Spleen (tissue), 11 donors: ENCODE measurements around the gene PRM3. TPM values are rescaled to one million over a fixed set of nuclear protein-coding genes. Genes with fewer than 3 reads are reported as not detected.

Source experiments
- DNase-seq: peaks from one replicate; pipeline ENCODE4 v3.0.0-alpha.2; 2020
- H3K27ac ChIP-seq, 8 donors: fragments of 200-600 bp; sonication (generic) in 7 of 8; 1 replicate in 4 of 8; 2 replicates in 4 of 8; pipeline versions ENCODE4 v1.5.0 to v1.8.0; 2016 to 2021; ENCODE audit warnings: inconsistent platforms in 4 of 8, mild to moderate bottlenecking in 4 of 8, moderate library complexity in 1 of 8
- H3K27me3 ChIP-seq, 7 donors: fragments of 200-600 bp; sonication (generic) in 6 of 7; replicated peaks in 1 of 7; 1 replicate in 4 of 7; 2 replicates in 3 of 7; pipeline versions ENCODE4 v1.5.0 to v1.8.0; 2016 to 2021; ENCODE audit warnings: inconsistent platforms in 3 of 7, mild to moderate bottlenecking in 1 of 7
- H3K36me3 ChIP-seq, 6 donors: fragments of 200-600 bp; sonication (generic) in 5 of 6; 1 replicate in 4 of 6; 2 replicates in 2 of 6; pipeline versions ENCODE4 v1.5.0 to v1.8.0; 2016 to 2021; ENCODE audit warnings: inconsistent platforms in 2 of 6
- H3K4me1 ChIP-seq, 6 donors: fragments of 200-600 bp; sonication (generic) in 5 of 6; 1 replicate in 3 of 6; 2 replicates in 3 of 6; pipeline versions ENCODE4 v1.5.0 to v1.8.0; 2016 to 2021; ENCODE audit warnings: inconsistent platforms in 3 of 6
- H3K4me3 ChIP-seq, 8 donors: fragments of 200-600 bp; sonication (generic) in 7 of 8; 1 replicate in 4 of 8; 2 replicates in 4 of 8; pipeline versions ENCODE4 v1.5.0 to v1.8.0; 2016 to 2021; ENCODE audit warnings: inconsistent platforms in 4 of 8, mild to moderate bottlenecking in 4 of 8, moderate library complexity in 2 of 8
- H3K9me3 ChIP-seq, 8 donors: fragments of 200-600 bp; sonication (generic) in 7 of 8; 1 replicate in 4 of 8; 2 replicates in 4 of 8; pipeline versions ENCODE4 v1.5.0 to v1.8.0; 2016 to 2021; ENCODE audit warnings: inconsistent platforms in 4 of 8
- POLR2A ChIP-seq, 3 donors: fragments of 450-650 bp; IDR thresholded peaks; one replicate each; pipeline ENCODE4 v1.5.1; 2017; ENCODE audit warnings: antibody characterized with exemption in 3 of 3, mild to moderate bottlenecking in 1 of 3
- POLR2AphosphoS5 ChIP-seq, 3 donors: sonication (generic); formaldehyde crosslinking; IDR thresholded peaks; one replicate each; pipeline ENCODE4 v1.5.1; 2017; ENCODE audit warnings: antibody characterized with exemption in 3 of 3
- whole genome bisulfite sequencing, 5 donors: extraction: QIAGEN DNeasy Blood & Tissue Kit in 3 of 5; methylation state at CpG; one replicate each; pipeline versions ENCODE4 v1.1.5 to v1.1.7; 2013 to 2018; 5-methylcytosine and 5-hydroxymethylcytosine counted together
- intact Hi-C: fragments of 100-400 bp; cut with DNase I; formaldehyde crosslinking; loops from one replicate; pipeline ENCODE4 v1.15.0; 2023; ENCODE audit warnings: low total_unique reads
- polyA plus RNA-seq, 3 donors: library from polyadenylated mRNA; stranded (reverse); fragments of 200-250 nt; gene quantifications; one replicate each; pipeline ENCODE4 v1.2.1, GENCODE V29; 2013
- total RNA-seq, 7 donors: library from RNA; depleted of rRNA in 3 of 7; stranded (reverse); fragments of >200 nt in 3 of 7; fragmentation: NEBNext Ultra II Directional in 4 of 7; extraction: Animal tissue kit (Norgen Biotek cat#: 25700) in 4 of 7; gene quantifications; one replicate each; pipeline versions ENCODE4 v1.1.0 to v1.2.1, GENCODE V29; 2016 to 2021
- TF ChIP-seq, protein P1 (sequence below), 11 experiments: fragments of 200-600 bp in 7 of 11; fragments of 450-650 bp in 4 of 11; sonication (generic) in 4 of 11; IDR thresholded peaks in 8 of 11; conservative IDR thresholded peaks in 3 of 11; 1 replicate in 7 of 11; 2 replicates in 4 of 11; pipeline versions ENCODE4 v1.4.0 to v1.8.0; 2016 to 2021; ENCODE audit warnings: antibody characterized with exemption in 11 of 11, inconsistent platforms in 4 of 11, mild to moderate bottlenecking in 1 of 11
- donor health status: healthy with polysubstance abuse.
- donor health status: DM: no; HTN: no; CAD: no; lungs with moderate emphysema.
- donor health status: DM: no; HTN: no; CAD: no.
- donor health status: Bipolar disorder and iron deficiency.
- donor health status: healthy.
- donor health status: DM: no; HTN: no; CAD: no.
- donor health status: DM: yes; HTN: yes; CAD: no.

The PRM3 gene
- total and polyA plus RNA-seq, 10 donors, result not detected

GRCh38 chr16:11271610-11272009, 1.8 kb downstream of the PRM3 start:
- DNase-seq, result no peak
- TF ChIP-seq, protein P1, sequence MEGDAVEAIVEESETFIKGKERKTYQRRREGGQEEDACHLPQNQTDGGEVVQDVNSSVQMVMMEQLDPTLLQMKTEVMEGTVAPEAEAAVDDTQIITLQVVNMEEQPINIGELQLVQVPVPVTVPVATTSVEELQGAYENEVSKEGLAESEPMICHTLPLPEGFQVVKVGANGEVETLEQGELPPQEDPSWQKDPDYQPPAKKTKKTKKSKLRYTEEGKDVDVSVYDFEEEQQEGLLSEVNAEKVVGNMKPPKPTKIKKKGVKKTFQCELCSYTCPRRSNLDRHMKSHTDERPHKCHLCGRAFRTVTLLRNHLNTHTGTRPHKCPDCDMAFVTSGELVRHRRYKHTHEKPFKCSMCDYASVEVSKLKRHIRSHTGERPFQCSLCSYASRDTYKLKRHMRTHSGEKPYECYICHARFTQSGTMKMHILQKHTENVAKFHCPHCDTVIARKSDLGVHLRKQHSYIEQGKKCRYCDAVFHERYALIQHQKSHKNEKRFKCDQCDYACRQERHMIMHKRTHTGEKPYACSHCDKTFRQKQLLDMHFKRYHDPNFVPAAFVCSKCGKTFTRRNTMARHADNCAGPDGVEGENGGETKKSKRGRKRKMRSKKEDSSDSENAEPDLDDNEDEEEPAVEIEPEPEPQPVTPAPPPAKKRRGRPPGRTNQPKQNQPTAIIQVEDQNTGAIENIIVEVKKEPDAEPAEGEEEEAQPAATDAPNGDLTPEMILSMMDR (IDR thresholded peaks at IDR 0.05 in 8 of 11, conservative IDR thresholded peaks at IDR 0.05 in 3 of 11), result no peak
- TF ChIP-seq POLR2A (IDR thresholded peaks at IDR 0.05), result no peak
- TF ChIP-seq POLR2AphosphoS5 (IDR thresholded peaks at IDR 0.05), result no peak
- intact Hi-C loops, result no loop called here
- no peak overlapping the region for H3K27ac ChIP-seq
- no peak overlapping the region for H3K4me3 ChIP-seq
- H3K36me3 ChIP-seq, result no peaks in the 10 kb centered on the region
- no peaks in the 10 kb centered on the region for H3K4me1 ChIP-seq
- H3K27me3 ChIP-seq, result no peaks in the 10 kb centered on the region
- 95 to 97% (median 95%) methylated on average over 10 of the region's 10 CpGs for WGBS, 5 donors
- H3K9me3 ChIP-seq, result no peaks in the 10 kb centered on the region

- Histone ChIP-seq H3K27ac (no peak overlapping the region), H3K36me3 (no peaks in the 10 kb centered on the region), H3K4me3 (no peak overlapping the region), H3K4me1 (no peaks in the 10 kb centered on the region), H3K9me3 (no peaks in the 10 kb centered on the region), H3K27me3 (no peaks in the 10 kb centered on the region)
- DNase-seq, result no peak
- WGBS, 5 donors, result 78 to 97% (median 93%) methylated on average over 2 of the region's 2 CpGs
- intact Hi-C loops, result no loop called here
- TF ChIP-seq, protein P1 (IDR thresholded peaks at IDR 0.05 in 8 of 11, conservative IDR thresholded peaks at IDR 0.05 in 3 of 11), result no peak
- TF ChIP-seq POLR2A (IDR thresholded peaks at IDR 0.05), result no peak
- TF ChIP-seq POLR2AphosphoS5 (IDR thresholded peaks at IDR 0.05), result no peak
Observed at GRCh38 chr16:11270602-11271162, 2.7 kb downstream of the PRM3 start.

DNA sequence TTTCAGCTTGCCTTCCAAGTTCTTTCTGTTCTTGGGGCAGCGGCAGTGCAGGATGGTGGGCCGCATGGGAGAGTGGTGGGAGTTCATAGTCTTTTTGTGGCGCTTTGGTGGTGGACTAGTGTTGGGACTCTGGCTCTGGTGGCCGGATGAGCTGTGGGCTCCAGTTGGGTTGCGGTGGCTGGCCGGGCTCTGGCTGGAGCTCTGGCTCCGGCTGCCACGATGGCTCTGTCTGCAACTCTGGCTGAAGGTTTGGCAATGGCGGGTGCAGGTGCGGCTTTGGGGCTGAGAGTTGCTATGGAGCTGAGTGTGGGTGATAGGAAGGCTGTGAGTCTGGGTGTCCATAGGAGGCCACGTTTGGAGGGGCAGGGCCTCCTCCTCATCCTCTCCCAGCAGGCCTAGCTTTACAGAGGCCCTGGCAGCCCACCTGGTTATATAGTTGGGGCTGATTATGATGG, 4.5 kb downstream of the PRM3 start, which contains the start of gene TNP2:
Gene TNP2, minus strand, starts transcription at position 405 of the 455 bp plus-strand sequence. Its CDS starts 63 bp downstream, at position 342.
- WGBS, 5 donors, result 91 to 97% (median 93%) methylated on average over 10 to 11 of the region's 11 CpGs
- H3K27ac ChIP-seq, result no peak within 1 kb of the TSS
- no peaks in the 10 kb centered on the region for H3K27me3 ChIP-seq
- H3K9me3 ChIP-seq, result no peaks in the 10 kb centered on the region
- TF ChIP-seq, protein P1 (IDR thresholded peaks at IDR 0.05 in 8 of 11, conservative IDR thresholded peaks at IDR 0.05 in 3 of 11), result no peak
- TF ChIP-seq POLR2AphosphoS5 (IDR thresholded peaks at IDR 0.05) (no peak), POLR2A (IDR thresholded peaks at IDR 0.05) (no peak)
- DNase-seq, result no peak
- H3K4me3 ChIP-seq, result no peak within 1 kb of the TSS
- intact Hi-C loops, result no loop called here
- H3K36me3 ChIP-seq, result no peaks in the 10 kb centered on the region
- peaks cover 0 to 6% (median 6%) of the 10 kb centered on the region in 6 donors for H3K4me1 ChIP-seq

GRCh38 chr16:11265124-11265523, 8.3 kb downstream of the PRM3 start:
- no peak overlapping the region for H3K4me3 ChIP-seq
- no peak for DNase-seq
- intact Hi-C loops, result no loop called here
- no peak overlapping the region for H3K27ac ChIP-seq
- no peaks in the 10 kb centered on the region for H3K9me3 ChIP-seq
- peaks cover 0 to 20% (median 8%) of the 10 kb centered on the region in 6 donors for H3K4me1 ChIP-seq
- WGBS, 5 donors, result 88 to 98% (median 92%) methylated on average over 7 of the region's 7 CpGs
- TF ChIP-seq, protein P1 (IDR thresholded peaks at IDR 0.05 in 8 of 11, conservative IDR thresholded peaks at IDR 0.05 in 3 of 11), result no peak
- no peak for TF ChIP-seq POLR2AphosphoS5 (IDR thresholded peaks at IDR 0.05)
- TF ChIP-seq POLR2A (IDR thresholded peaks at IDR 0.05), result no peak
- H3K36me3 ChIP-seq, result no peaks in the 10 kb centered on the region
- no peaks in the 10 kb centered on the region for H3K27me3 ChIP-seq
